Aorta (tissue), 5 donors: ENCODE data around the gene LTB. TPM values are rescaled to one million over a fixed set of nuclear protein-coding genes. Genes with fewer than 3 reads are reported as not detected.

Experiments
- ATAC-seq: fragments of 200-7000 bp; cut with Tn5 transposase; one replicate; pipeline ENCODE4 v1.9.1; 2022; ENCODE audit warnings: moderate library complexity; ENCODE audit not compliant: low FRiP score
- DNase-seq, 2 donors: peaks; one replicate each; pipeline ENCODE4 v3.0.0-alpha.2; 2020
- H3K27ac ChIP-seq, 2 donors: one replicate each; pipeline ENCODE4 v1.5.1; 2013; ENCODE audit warnings: low read length in 2 of 2, mild to moderate bottlenecking in 2 of 2, moderate library complexity in 2 of 2, control low read depth in 1 of 2, inconsistent platforms in 1 of 2, low read depth in 1 of 2
- H3K27me3 ChIP-seq, 2 donors: one replicate each; pipeline ENCODE4 v1.6.1; 2013; ENCODE audit warnings: control low read depth in 1 of 2, low read length in 1 of 2, mild to moderate bottlenecking in 1 of 2, moderate library complexity in 1 of 2; ENCODE audit not compliant: insufficient read depth in 2 of 2, control insufficient read depth in 1 of 2
- H3K36me3 ChIP-seq, 2 donors: one replicate each; pipeline ENCODE4 v1.6.1; 2013; ENCODE audit warnings: control low read depth in 1 of 2, low read length in 1 of 2, mild to moderate bottlenecking in 1 of 2; ENCODE audit not compliant: insufficient read depth in 2 of 2, control insufficient read depth in 1 of 2
- H3K4me1 ChIP-seq, 2 donors: one replicate each; pipeline ENCODE4 v1.6.1; 2013; ENCODE audit warnings: low read length in 2 of 2, control low read depth in 1 of 2, mild to moderate bottlenecking in 1 of 2, moderate library complexity in 1 of 2; ENCODE audit not compliant: insufficient read depth in 2 of 2, control insufficient read depth in 1 of 2
- H3K4me3 ChIP-seq, 2 donors: one replicate each; pipeline ENCODE4 v1.5.1; 2013; ENCODE audit warnings: low read length in 2 of 2, control low read depth in 1 of 2, mild to moderate bottlenecking in 1 of 2
- H3K9me3 ChIP-seq: one replicate; pipeline ENCODE4 v1.6.1; 2013; ENCODE audit warnings: mild to moderate bottlenecking, low read length; ENCODE audit not compliant: control insufficient read depth
- WGBS, 2 donors: extraction: QIAGEN DNeasy Blood & Tissue Kit; methylation state at CpG; one replicate each; pipeline ENCODE4 v1.1.7; 2013; 5-methylcytosine and 5-hydroxymethylcytosine counted together
- intact Hi-C, 2 donors: fragments of 100-400 bp; cut with DNase I; formaldehyde crosslinking; loops; one replicate each; pipeline versions ENCODE4 v1.14.2 to v1.15.0; 2022
- polyA plus RNA-seq, 2 donors: library from polyadenylated mRNA; stranded (reverse); fragments of 200-250 nt; gene quantifications; one replicate each; pipeline ENCODE4 v1.2.3, GENCODE V29; 2013
- total RNA-seq, 2 donors: library from RNA; stranded (reverse); fragmentation: NEBNext Ultra II Directional; extraction: Animal tissue kit (Norgen Biotek cat#: 25700); gene quantifications; one replicate each; pipeline ENCODE4 v1.2.1, GENCODE V29; 2021
- donor health status: healthy with polysubstance abuse.
- donor health status: Bipolar disorder and iron deficiency.
- donor health status: DM: no; HTN: no; CAD: no.
- donor health status: DM: no; HTN: no; CAD: no.
- donor health status: DM: yes; HTN: yes; CAD: no.

The LTB gene
- total and polyA plus RNA-seq, 4 donors: 0.88 to 3.6 (median 2.0) TPM

DNA sequence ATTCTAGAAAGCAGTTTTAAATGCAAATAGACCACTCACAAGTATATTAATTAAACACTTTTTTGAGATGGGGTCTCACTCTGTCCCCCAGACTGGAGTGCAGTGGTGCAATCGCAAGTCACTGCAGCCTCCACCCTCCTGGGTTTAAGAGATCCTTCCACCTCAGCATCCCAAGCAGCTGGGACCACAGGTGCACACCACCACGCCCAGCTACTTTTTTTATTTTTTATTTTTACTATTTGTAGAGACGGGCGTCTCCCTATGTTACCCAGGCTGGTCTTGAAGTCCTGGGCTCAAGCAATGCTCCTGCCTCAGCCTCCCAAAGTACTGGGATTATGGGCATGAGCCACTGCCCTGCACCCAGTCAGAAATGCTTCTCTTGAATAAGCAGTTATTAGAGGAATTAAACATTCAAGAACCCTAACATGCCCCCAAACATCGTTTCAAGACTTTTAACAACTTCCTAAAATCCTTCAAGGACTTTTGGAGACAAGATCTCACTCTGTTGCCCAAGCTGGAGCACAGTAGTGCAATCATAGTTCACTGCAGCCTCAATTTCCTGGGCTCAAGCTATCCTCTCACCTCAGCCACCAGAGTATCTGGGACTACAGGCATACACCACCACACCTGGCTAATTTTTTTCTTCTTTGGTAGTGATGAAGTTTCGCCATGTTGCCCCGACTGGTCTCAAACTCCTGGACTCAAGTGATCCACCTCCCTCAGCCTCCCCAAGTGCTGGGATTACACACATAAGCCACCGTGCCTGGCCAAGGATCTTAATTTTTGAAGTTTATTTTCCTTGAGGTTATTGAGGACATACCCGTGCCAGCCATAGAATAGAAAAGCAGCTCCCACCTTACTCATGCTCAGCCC lies 50.2 kb downstream of the LTB start:
- WGBS, 2 donors: 63 to 72% methylated on average over 8 to 9 of the region's 9 CpGs
- intact Hi-C loops: no loop called here

DNA sequence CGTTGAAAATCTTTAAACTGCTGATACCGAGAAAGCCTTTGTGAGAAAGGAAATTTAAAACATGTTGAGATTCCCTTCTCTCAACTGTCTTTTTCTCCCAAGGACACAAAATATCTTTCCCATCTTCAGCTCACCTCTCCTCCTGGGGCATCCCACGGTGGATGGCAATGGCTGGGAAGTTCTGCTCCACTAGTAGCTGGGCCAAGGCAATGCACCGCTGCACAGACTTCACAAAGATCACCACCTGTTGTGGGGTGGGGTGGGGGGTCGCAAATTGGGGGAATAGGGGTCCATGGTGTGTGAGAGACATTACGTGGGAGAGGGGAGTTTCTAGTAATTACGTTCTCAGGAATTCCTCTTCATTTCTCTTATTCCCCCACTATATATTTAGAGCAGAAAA lies 51.1 kb downstream of the LTB start:
- ATAC-seq (no peak), DNase-seq (no peak)
- no peaks in the 10 kb centered on the region for H3K9me3 ChIP-seq
- H3K4me3 ChIP-seq: no peak overlapping the region
- H3K4me1 ChIP-seq: no peaks in the 10 kb centered on the region
- peaks cover 9 to 17% of the 10 kb centered on the region in 2 donors for H3K36me3 ChIP-seq
- intact Hi-C loops: no loop called here
- 83 to 86% methylated on average over 7 of the region's 7 CpGs for WGBS, 2 donors
- H3K27ac ChIP-seq: no peak overlapping the region
- no peaks in the 10 kb centered on the region for H3K27me3 ChIP-seq

More for the DNA sequence above, 50.2 kb downstream of the LTB start:
- Histone ChIP-seq H3K27me3 (no peaks in the 10 kb centered on the region), H3K4me3 (no peak overlapping the region), H3K27ac (no peak overlapping the region), H3K36me3 (peaks cover 9 to 21% of the 10 kb centered on the region in 2 donors), H3K9me3 (no peaks in the 10 kb centered on the region), H3K4me1 (no peaks in the 10 kb centered on the region)
- DNase-seq (no peak), ATAC-seq (no peak)

DNA sequence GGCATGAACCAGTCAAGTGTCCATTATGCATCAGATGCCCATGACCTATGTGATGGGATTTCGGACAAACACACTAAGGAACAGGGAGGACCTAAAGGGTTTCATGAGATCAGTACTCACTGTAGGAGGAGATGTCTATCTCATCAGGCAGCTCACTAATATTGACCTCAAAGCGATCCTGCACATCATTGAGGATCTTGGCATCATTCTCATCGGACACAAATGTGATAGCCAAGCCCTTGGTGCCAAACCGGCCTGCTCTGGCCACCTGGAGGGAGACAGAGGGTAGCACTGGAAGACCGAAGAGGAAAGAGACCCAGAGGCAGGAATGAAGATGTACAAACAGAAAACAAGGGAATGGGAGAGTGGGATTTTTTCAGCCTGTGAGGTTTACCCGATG lies 51.6 kb downstream of the LTB start:
- Histone ChIP-seq H3K27me3 (no peaks in the 10 kb centered on the region), H3K4me3 (no peak overlapping the region), H3K4me1 (no peaks in the 10 kb centered on the region), H3K27ac (no peak overlapping the region), H3K9me3 (no peaks in the 10 kb centered on the region), H3K36me3 (peaks cover 9 to 12% of the 10 kb centered on the region in 2 donors)
- 62 to 66% methylated on average over 6 of the region's 6 CpGs for WGBS, 2 donors
- intact Hi-C loops: no loop called here
- no peak for DNase-seq
- no peak for ATAC-seq

Other genes starting within 250 kb of the LTB start
Only the 30 nearest of the 35 such genes appear.
- 10 to 100 TPM; 19.8 to 29.2 TPM for gene MICA, start 178.8 kb downstream of the LTB start, total RNA-seq
- 10 to 100 TPM; 25.3 to 89.6 TPM for gene MICA, start 178.8 kb downstream of the LTB start, polyA plus RNA-seq
- 1 to 10 TPM; 4.7 to 6.2 TPM for gene MICB, start 84.3 kb downstream of the LTB start, total RNA-seq
- 1 to 10 TPM; 1.8 to 3.5 TPM for gene MICB, start 84.3 kb downstream of the LTB start, polyA plus RNA-seq
- gene MCCD1, start 53.5 kb downstream of the LTB start, total RNA-seq: not detected
- not detected for gene MCCD1, start 53.5 kb downstream of the LTB start, polyA plus RNA-seq
- gene DDX39B, start 40.4 kb downstream of the LTB start, total RNA-seq: 100 to 1,000 TPM; 235 to 270 TPM
- gene DDX39B, start 40.4 kb downstream of the LTB start, polyA plus RNA-seq: 100 to 1,000 TPM; 146 to 570 TPM
- 1 to 10 TPM; 1.3 to 1.5 TPM for gene ATP6V1G2, start 35.8 kb downstream of the LTB start, total RNA-seq
- gene ATP6V1G2, start 35.8 kb downstream of the LTB start, polyA plus RNA-seq: 1 to 10 TPM; 1.4 to 1.8 TPM
- gene NFKBIL1, start 34.8 kb downstream of the LTB start, total RNA-seq: 10 to 100 TPM; 16.0 to 19.8 TPM
- 10 to 100 TPM; 24.2 to 49.5 TPM for gene NFKBIL1, start 34.8 kb downstream of the LTB start, polyA plus RNA-seq
- gene LTA, start 10.1 kb downstream of the LTB start, total RNA-seq: not detected
- under 1 TPM in 1 of 2 donors, not detected in 1; 0.18 TPM for gene LTA, start 10.1 kb downstream of the LTB start, polyA plus RNA-seq
- gene TNF, start 6.9 kb downstream of the LTB start, total RNA-seq: 1 to 10 TPM in 1 of 2 donors, under 1 TPM in 1; 0.66 to 1.9 TPM
- 1 to 10 TPM in 1 of 2 donors, under 1 TPM in 1; 0.23 to 1.3 TPM for gene TNF, start 6.9 kb downstream of the LTB start, polyA plus RNA-seq
- gene LST1, start 3.9 kb upstream of the LTB start, total RNA-seq: 10 to 100 TPM; 21.1 to 24.6 TPM
- 10 to 100 TPM in 1 of 2 donors, 1 to 10 TPM in 1; 7.9 to 23.4 TPM for gene LST1, start 3.9 kb upstream of the LTB start, polyA plus RNA-seq
- gene NCR3, start 10.6 kb upstream of the LTB start, total RNA-seq: not detected
- gene NCR3, start 10.6 kb upstream of the LTB start, polyA plus RNA-seq: not detected
- gene AIF1, start 32.8 kb upstream of the LTB start, total RNA-seq: 10 to 100 TPM; 32.6 to 68.3 TPM
- 100 to 1,000 TPM in 1 of 2 donors, 10 to 100 TPM in 1; 38.2 to 166 TPM for gene AIF1, start 32.8 kb upstream of the LTB start, polyA plus RNA-seq
- 100 to 1,000 TPM; 154 to 164 TPM for gene PRRC2A, start 38.3 kb upstream of the LTB start, total RNA-seq
- 100 to 1,000 TPM in 1 of 2 donors, 10 to 100 TPM in 1; 28.5 to 152 TPM for gene PRRC2A, start 38.3 kb upstream of the LTB start, polyA plus RNA-seq
- 100 to 1,000 TPM; 207 to 215 TPM for gene BAG6, start 70.2 kb upstream of the LTB start, total RNA-seq
- gene BAG6, start 70.2 kb upstream of the LTB start, polyA plus RNA-seq: 100 to 1,000 TPM in 1 of 2 donors, 10 to 100 TPM in 1; 75.0 to 379 TPM
- under 1 TPM; 0.42 to 0.96 TPM for gene APOM, start 73.5 kb upstream of the LTB start, total RNA-seq
- 1 to 10 TPM in 1 of 2 donors, not detected in 1; 2.6 TPM for gene APOM, start 73.5 kb upstream of the LTB start, polyA plus RNA-seq
- 10 to 100 TPM; 18.3 to 20.2 TPM for gene C6orf47, start 78.4 kb upstream of the LTB start, total RNA-seq
- gene C6orf47, start 78.4 kb upstream of the LTB start, polyA plus RNA-seq: 10 to 100 TPM in 1 of 2 donors, 1 to 10 TPM in 1; 7.5 to 12.0 TPM
- gene GPANK1, start 82.6 kb upstream of the LTB start, total RNA-seq: 10 to 100 TPM; 10.9 to 16.5 TPM
- 10 to 100 TPM; 15.9 to 22.8 TPM for gene GPANK1, start 82.6 kb upstream of the LTB start, polyA plus RNA-seq
- gene CSNK2B, start 83.7 kb upstream of the LTB start, total RNA-seq: 100 to 1,000 TPM; 100 to 106 TPM
- 100 to 1,000 TPM; 122 to 191 TPM for gene CSNK2B, start 83.7 kb upstream of the LTB start, polyA plus RNA-seq
- 10 to 100 TPM; 19.6 to 20.8 TPM for gene LY6G5B, start 87.6 kb upstream of the LTB start, total RNA-seq
- gene LY6G5B, start 87.6 kb upstream of the LTB start, polyA plus RNA-seq: 10 to 100 TPM in 1 of 2 donors, 1 to 10 TPM in 1; 1.6 to 25.1 TPM
- gene LY6G5C, start 98.6 kb upstream of the LTB start, total RNA-seq: 1 to 10 TPM; 1.2 to 3.3 TPM
- 1 to 10 TPM; 3.3 to 5.9 TPM for gene LY6G5C, start 98.6 kb upstream of the LTB start, polyA plus RNA-seq
- 10 to 100 TPM; 41.8 to 48.1 TPM for gene ABHD16A, start 120.9 kb upstream of the LTB start, total RNA-seq
- 10 to 100 TPM; 12.9 to 50.1 TPM for gene ABHD16A, start 120.9 kb upstream of the LTB start, polyA plus RNA-seq
- not detected for gene LY6G6F, start 124.4 kb upstream of the LTB start, total RNA-seq
- gene LY6G6F, start 124.4 kb upstream of the LTB start, polyA plus RNA-seq: not detected
- gene LY6G6D, start 132.9 kb upstream of the LTB start, total RNA-seq: not detected
- gene LY6G6D, start 132.9 kb upstream of the LTB start, polyA plus RNA-seq: not detected
- gene LY6G6C, start 139.3 kb upstream of the LTB start, total RNA-seq: not detected
- not detected for gene LY6G6C, start 139.3 kb upstream of the LTB start, polyA plus RNA-seq
- under 1 TPM; 0.84 to 0.96 TPM for gene MPIG6B, start 140.9 kb upstream of the LTB start, total RNA-seq
- gene MPIG6B, start 140.9 kb upstream of the LTB start, polyA plus RNA-seq: not detected
- gene DDAH2, start 146.9 kb upstream of the LTB start, total RNA-seq: 100 to 1,000 TPM; 122 to 133 TPM
- gene DDAH2, start 146.9 kb upstream of the LTB start, polyA plus RNA-seq: 100 to 1,000 TPM; 118 to 189 TPM
- 100 to 1,000 TPM; 303 to 322 TPM for gene CLIC1, start 154.1 kb upstream of the LTB start, total RNA-seq
- 100 to 1,000 TPM; 331 to 368 TPM for gene CLIC1, start 154.1 kb upstream of the LTB start, polyA plus RNA-seq
- 10 to 100 TPM in 1 of 2 donors, 1 to 10 TPM in 1; 5.9 to 15.1 TPM for gene MSH5, start 157.6 kb upstream of the LTB start, total RNA-seq
- gene MSH5, start 157.6 kb upstream of the LTB start, polyA plus RNA-seq: 1 to 10 TPM in 1 of 2 donors, not detected in 1; 7.0 TPM
- gene SAPCD1, start 180.2 kb upstream of the LTB start, total RNA-seq: 1 to 10 TPM in 1 of 2 donors, under 1 TPM in 1; 0.68 to 2.9 TPM
- gene SAPCD1, start 180.2 kb upstream of the LTB start, polyA plus RNA-seq: 1 to 10 TPM in 1 of 2 donors, not detected in 1; 3.2 TPM
- gene VWA7, start 194.9 kb upstream of the LTB start, total RNA-seq: 1 to 10 TPM in 1 of 2 donors, under 1 TPM in 1; 0.58 to 1.3 TPM
- under 1 TPM in 1 of 2 donors, not detected in 1; 0.23 TPM for gene VWA7, start 194.9 kb upstream of the LTB start, polyA plus RNA-seq
- 10 to 100 TPM; 44.4 to 49.6 TPM for gene VARS1, start 213.3 kb upstream of the LTB start, total RNA-seq
- gene VARS1, start 213.3 kb upstream of the LTB start, polyA plus RNA-seq: 10 to 100 TPM in 1 of 2 donors, 1 to 10 TPM in 1; 9.8 to 26.4 TPM